Adipocyte (in vitro differentiated cells): ENCODE data around the gene UROS.

Experiments used
- DNase-seq: peaks from one replicate; pipeline ENCODE4 v3.0.0-alpha.2; 2015; ENCODE audit warnings: low read depth
- H3K27me3 ChIP-seq: replicated peaks from 2 replicates; pipeline ENCODE4 v1.7.0; 2013; ENCODE audit warnings: mild to moderate bottlenecking, low read length, moderate library complexity; ENCODE audit not compliant: control insufficient read depth, insufficient read depth
- H3K36me3 ChIP-seq: 2 replicates; pipeline ENCODE4 v1.7.0; 2013; ENCODE audit warnings: low read length, mild to moderate bottlenecking, moderate library complexity; ENCODE audit not compliant: control insufficient read depth, insufficient read depth, severe bottlenecking
- H3K4me1 ChIP-seq: 2 replicates; pipeline ENCODE4 v1.7.0; 2013; ENCODE audit warnings: mild to moderate bottlenecking, low read length, moderate library complexity; ENCODE audit not compliant: control insufficient read depth, insufficient read depth
- H3K4me3 ChIP-seq: 2 replicates; pipeline ENCODE4 v1.7.0; 2013; ENCODE audit warnings: mild to moderate bottlenecking, low read length, moderate library complexity
- H3K9ac ChIP-seq: 2 replicates; pipeline ENCODE4 v1.7.0; 2013; ENCODE audit warnings: mild to moderate bottlenecking, low read length, moderate library complexity
- H3K9me3 ChIP-seq: 2 replicates; pipeline ENCODE4 v1.7.0; 2013; ENCODE audit warnings: mild to moderate bottlenecking, low read length, moderate library complexity; ENCODE audit not compliant: control insufficient read depth

The UROS gene

DNA sequence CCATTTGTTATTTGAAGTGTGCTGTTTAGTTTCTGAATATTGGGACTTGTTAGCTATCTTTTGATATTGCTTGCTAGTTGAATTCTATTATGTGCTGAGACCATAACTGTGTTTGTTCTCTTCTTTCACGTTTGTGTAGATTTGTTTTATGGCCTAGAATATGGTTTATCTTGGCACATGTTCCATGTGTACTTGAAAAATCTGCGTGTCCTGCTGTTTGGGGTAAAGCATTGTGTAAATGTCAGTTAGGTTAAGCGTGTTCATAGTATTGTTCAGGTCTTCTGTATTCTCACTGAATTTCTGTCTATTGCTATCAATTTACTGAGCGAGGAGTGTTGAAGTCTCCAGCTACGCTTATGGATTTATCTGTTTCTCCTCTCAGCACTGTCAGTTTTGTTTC, 66.9 kb downstream of the UROS start:
- Histone ChIP-seq H3K9ac (no peak overlapping the region), H3K4me3 (no peak overlapping the region), H3K36me3 (peaks cover 93% of the 10 kb centered on the region), H3K9me3 (no peaks in the 10 kb centered on the region), H3K4me1 (no peaks in the 10 kb centered on the region), H3K27me3 (no peaks in the 10 kb centered on the region)
- DNase-seq = no peak

- H3K36me3 ChIP-seq = peaks cover 95% of the 10 kb centered on the region
- H3K9ac ChIP-seq = no peak overlapping the region
- no peak overlapping the region for H3K4me3 ChIP-seq
- no peaks in the 10 kb centered on the region for H3K9me3 ChIP-seq
- H3K4me1 ChIP-seq = no peaks in the 10 kb centered on the region
- H3K27me3 ChIP-seq = no peaks in the 10 kb centered on the region
- DNase-seq = no peak
Measured at GRCh38 chr10:125747417-125747816, 75.6 kb downstream of the UROS start.

- Histone ChIP-seq H3K4me3 (no peak overlapping the region), H3K9me3 (no peaks in the 10 kb centered on the region), H3K27me3 (no peaks in the 10 kb centered on the region), H3K9ac (no peak overlapping the region), H3K36me3 (peaks cover 92% of the 10 kb centered on the region), H3K4me1 (no peaks in the 10 kb centered on the region)
- DNase-seq = no peak
Measured at GRCh38 chr10:125744909-125745308, 78.1 kb downstream of the UROS start.

DNA sequence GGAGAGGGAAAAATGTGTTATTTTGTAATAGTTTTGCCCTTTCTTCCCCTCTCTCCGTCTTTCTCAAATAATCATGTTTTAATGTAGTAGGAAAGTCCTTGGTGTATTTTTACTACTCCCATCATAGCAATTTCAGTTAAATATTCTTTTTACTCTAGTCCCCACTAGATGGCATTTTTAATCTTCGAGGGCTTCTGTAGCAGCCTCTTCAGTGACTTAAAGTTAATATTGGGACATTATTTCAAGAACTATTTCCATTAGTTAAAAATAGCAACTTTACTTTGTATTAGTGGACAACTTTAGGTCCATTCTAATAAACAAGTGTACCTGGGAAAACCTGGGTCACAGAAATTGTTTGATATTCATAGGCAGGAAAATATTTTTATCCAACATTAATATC, 80.6 kb downstream of the UROS start:
- DNase-seq = peak; percentile 31
- H3K36me3 ChIP-seq = peaks cover 94% of the 10 kb centered on the region
- no peaks in the 10 kb centered on the region for H3K9me3 ChIP-seq
- no peak overlapping the region for H3K9ac ChIP-seq
- no peaks in the 10 kb centered on the region for H3K4me1 ChIP-seq
- no peaks in the 10 kb centered on the region for H3K27me3 ChIP-seq
- H3K4me3 ChIP-seq = no peak overlapping the region

- Histone ChIP-seq H3K9ac (no peak overlapping the region), H3K36me3 (peaks cover 94% of the 10 kb centered on the region), H3K27me3 (no peaks in the 10 kb centered on the region), H3K9me3 (no peaks in the 10 kb centered on the region), H3K4me1 (no peaks in the 10 kb centered on the region), H3K4me3 (no peak overlapping the region)
- DNase-seq = no peak
Measured at GRCh38 chr10:125739994-125740679, 82.9 kb downstream of the UROS start.
